Upper lobe of left lung (tissue), 4 donors: Measurements from ENCODE around the gene R3HDM4.

Experiments used
- CTCF ChIP-seq, 6 experiments: fragments of 450-650 bp in 4 of 6; fragments of 200-600 bp in 2 of 6; sonication (generic) in 2 of 6; IDR thresholded peaks; one replicate each; pipeline ENCODE4 v1.5.1; 2016 to 2019; ENCODE audit warnings: antibody characterized with exemption in 6 of 6
- EP300 ChIP-seq, 4 donors: sonication (generic); formaldehyde crosslinking; IDR thresholded peaks; one replicate each; pipeline ENCODE4 v1.5.1; 2017; ENCODE audit warnings: antibody characterized with exemption in 4 of 4, control low read depth in 2 of 4
- POLR2A ChIP-seq, 4 donors: fragments of 450-650 bp; IDR thresholded peaks; one replicate each; pipeline ENCODE4 v1.5.1; 2016 to 2017; ENCODE audit warnings: antibody characterized with exemption in 4 of 4, mild to moderate bottlenecking in 2 of 4
- POLR2AphosphoS5 ChIP-seq, 2 donors: sonication (generic); formaldehyde crosslinking; IDR thresholded peaks; one replicate each; pipeline ENCODE4 v1.5.1; 2017; ENCODE audit warnings: antibody characterized with exemption in 2 of 2

DNA sequence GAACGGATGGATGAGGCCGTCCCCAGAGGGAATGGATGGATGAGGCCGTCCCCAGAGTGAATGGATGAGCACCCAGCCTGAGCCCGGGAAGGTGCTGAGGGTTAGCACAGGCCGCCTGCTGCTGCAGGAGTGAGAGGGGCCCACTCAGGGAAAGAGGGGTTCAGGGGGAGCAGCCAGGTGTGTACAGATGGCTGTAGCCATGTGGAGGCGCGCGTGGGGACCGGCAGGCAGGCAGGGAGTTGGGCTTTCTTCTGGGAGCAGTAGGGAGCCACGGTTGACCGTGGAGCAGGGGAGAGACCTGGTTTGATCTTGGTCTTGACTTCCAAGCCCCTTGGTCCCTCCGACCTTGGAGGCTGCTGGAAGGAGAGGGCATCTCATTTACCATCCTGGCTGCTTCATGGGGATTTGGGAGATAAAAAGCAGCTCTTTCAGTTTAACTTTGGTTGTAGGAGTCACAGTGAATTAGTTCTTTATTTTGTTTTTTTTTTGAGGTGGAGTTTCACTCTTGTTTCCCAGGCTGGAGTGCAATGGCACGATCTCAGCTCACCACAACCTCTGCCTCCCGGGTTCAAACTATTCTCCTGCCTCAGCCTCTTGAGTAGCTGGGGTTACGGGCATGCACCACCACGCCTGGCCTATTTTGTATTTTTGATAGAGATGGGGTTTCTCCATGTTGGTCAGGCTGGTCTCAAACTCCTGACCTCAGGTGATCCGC is 37.5 kb upstream of the R3HDM4 start:
- TF ChIP-seq CTCF (IDR thresholded peaks at IDR 0.05) (no peak), POLR2A (IDR thresholded peaks at IDR 0.05) (no peak), EP300 (IDR thresholded peaks at IDR 0.05) (no peak), POLR2AphosphoS5 (IDR thresholded peaks at IDR 0.05) (no peak)
